Measurements from ENCODE around the gene GDF11.

Gene GDF11

DNA sequence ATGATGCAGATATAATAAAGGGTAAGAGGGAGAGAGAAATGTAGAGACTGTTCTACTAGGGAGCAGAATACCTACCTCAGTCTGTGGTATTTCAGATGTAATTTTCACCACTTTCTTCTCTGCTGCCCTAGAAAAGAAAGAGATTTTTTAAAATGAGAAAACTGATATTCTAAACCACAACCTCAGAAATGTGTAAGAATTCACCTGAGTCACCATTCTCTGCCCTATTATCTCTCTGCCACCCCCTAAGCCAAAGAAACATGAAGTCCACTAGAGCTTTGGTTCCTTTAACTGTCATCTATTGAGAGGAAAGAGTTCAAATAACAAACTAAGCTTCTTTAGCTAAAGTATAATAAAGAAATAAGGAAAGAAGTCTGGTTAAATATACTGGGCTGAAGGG is 53.0 kb downstream of the GDF11 start:
- DNase-seq (ENCODE audit: low read depth in 2 of 2) = no peak

DNA sequence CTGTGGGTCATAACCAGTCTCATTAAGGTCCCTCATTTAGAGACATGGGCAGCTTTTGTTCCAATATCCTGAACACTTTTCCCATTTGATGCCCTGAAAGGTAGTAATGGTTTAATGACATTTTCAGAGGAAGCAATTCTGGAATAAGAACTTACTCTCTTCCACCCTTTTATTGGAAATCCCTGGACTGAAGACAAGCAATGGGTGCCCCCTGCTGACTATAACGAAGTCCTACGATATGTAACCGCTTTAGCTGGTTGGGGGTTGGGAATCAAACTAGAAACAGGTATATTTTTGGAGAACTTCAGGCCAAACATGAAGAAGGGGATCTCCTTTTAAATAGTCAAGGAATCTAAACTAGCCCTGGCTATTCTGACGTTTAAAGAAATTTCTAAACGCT is 54.1 kb downstream of the GDF11 start:
- no peak for DNase-seq (ENCODE audit: low read depth in 2 of 2)

DNA sequence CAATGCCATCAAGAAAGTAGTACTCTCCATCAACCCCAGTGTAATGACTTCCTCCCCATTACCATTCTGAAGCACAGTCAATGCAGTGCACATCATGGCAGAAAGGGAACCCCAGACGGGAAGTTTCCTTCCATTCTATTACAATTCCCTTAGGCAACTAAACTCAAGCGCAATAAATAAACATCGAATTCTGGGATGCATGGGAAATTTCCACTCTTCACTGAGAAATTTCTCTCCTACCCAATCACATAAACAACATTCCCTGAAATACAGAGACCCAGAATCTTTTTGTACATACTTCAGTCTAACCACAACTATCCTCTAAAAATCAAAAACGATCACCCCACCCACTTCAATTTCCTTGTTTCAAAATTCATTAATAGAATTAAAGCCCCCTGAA is 54.6 kb downstream of the GDF11 start:
- DNase-seq (ENCODE audit: low read depth in 2 of 2) = no peak

Data from activated CD8-positive, alpha-beta memory T cell treated with anti-CD3 and anti-CD28 coated beads for 4 hours (primary cell).